Right forelimb (tissue), 1 donor: ENCODE measurements around the gene TEC.
"Not testable (repeated sequence)": the region's sequence is repeated elsewhere in the genome, so short reads cannot be mapped to it uniquely, and the experiment has no call there.

Experiments
- DNase-seq: peaks from one replicate; pipeline ENCODE4 v3.0.0-alpha.2; 2018

Gene TEC

DNA sequence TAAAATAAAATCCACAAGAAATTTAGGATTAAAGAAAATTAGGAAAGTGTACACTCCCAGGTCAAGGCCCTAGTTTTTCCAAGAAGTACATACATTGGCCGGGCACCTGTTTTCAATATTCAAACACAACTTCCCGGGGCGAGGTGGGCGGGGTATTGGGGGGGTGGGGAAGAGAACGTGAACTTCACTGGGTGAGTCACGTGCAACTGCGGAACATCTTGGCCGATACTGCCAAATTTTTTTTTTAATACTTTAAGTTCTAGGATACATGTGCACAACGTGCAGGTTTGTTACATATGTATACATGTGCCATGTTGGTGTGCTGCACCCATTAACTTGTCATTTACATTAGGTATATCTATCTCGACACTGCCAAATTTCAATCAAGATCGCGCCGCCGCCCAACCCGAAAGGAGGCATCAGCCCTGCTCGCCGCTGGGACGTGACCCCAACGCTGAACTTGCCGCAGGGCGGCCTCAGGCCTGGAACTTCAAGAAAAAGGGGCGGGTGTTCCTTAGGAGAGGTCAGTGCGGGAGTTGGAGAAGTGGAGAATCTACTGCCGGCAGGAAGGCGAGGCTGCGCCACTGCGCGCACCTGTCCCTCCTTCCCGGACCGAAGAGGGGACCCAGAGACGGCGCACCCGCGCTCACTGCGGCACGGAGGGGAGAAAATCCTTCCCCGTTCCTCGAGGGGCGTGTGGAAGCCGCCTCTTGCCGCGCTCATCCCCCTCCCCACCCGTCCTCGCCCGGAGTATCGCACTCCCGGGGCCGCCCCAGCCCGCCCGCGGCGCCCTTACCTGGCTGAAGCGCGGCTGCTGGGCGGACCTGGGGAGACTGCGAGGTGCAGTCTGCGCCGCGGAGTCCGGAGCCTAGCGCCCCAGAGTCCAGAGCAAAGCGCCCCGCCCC, at the start of gene TEC:
TEC (minus strand) TSS at position 883 of the 905 bp plus-strand sequence. CDS start 41,224 bp downstream, outside the sequence.
- peak; percentile 51 for DNase-seq

DNA sequence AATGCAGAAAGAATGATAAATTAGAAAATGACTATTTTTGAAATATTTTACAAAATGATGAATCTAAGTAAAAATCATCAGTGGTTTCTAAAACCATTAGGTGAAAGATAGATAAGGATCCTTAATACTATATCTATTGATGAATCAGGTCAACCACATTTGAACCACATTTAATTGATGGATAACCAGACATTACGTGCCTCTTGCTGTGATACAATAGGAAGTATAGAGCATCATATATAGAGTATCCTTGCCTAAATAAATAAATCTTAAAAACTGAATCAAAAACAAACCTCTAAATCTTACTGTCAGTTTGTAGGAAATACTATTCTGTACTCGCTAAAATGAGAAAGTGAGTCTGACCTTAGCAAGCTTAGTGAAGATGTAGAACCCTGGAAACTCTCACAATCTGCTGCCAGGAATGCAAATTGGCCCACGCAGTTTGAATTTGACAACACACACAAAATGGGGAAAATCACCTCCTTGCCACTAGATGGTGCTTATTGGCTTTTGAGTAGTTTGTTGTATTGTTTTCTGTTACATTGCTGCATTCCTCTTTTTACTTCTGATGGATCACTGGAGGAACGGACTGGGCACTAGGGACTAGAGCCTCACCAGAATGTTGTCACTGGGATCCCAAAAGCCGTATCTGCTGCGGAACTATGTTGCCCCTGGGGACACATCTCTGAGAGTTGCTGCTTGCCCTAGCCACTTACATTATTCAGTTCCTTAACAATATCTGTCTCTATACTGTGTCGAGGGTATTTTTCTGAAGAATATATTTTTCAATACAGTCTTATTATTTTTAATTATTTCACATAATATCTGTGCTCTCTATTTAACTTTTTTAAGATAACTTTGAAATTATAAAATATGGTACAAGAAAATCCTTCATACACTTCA, 46.3 kb upstream of the TEC start:
- no peak for DNase-seq

GRCh38 chr4:48314746-48315145, 45.1 kb upstream of the TEC start:
- not testable (repeated sequence) for DNase-seq

GRCh38 chr4:48311896-48312295, 42.3 kb upstream of the TEC start:
- DNase-seq, result no peak

GRCh38 chr4:48308901-48309300, 39.3 kb upstream of the TEC start:
- no peak for DNase-seq

DNA sequence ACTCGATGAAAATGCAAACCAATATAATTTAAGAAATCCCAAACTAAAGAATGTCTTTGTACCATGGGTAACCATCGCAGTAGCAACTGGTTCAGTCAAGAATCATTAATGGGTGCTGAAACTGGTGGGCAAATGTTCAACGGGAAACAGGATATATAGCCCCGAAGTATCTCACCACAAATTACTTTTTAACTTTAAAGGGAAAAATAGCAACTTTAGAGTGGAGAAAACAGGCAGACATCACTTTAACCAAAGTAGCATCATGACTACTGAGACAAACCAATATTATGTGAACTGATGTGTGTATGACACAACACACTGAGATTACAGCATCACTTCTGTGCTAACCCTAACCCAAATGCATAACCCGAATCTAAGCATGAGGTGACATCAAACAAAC, 37.9 kb upstream of the TEC start:
- DNase-seq, result no peak

DNA sequence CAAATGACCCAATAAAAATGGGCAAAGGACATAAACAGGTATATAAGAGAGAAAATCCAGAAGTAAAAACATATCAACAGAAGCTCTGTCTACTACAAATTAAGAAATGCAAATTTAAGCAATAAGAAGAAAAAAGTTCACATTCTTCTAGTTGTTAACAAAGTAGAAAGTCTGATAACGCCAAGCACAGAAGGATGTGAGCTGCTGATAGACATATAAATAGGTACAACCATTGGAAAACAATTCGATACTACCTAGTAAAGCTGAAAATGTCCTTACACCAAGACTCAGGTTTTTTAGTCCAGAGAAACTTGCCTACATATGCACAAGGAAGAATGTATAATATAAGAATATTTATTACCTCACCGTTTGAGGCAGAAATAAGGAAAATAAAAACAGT, 35.9 kb upstream of the TEC start:
- no peak for DNase-seq

DNA sequence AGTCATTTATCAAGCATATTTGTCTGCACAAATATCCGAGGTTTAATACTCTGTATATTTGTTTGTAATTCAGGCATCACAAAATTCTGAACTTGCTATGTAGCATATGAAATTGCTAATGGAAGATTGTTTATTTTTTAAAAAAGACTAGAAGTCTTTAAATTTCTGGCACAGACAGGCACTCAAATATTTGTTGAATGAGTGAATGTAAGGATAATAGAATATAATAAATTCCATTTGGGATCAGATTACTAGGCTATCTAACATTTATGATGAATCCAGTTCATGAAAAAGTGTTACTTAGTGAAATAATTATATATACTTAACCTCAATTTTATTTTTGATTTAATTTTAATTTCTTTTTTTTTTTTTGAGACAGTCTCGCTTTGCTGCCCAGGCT, 30.4 kb upstream of the TEC start:
- no peak for DNase-seq

- DNase-seq, result no peak
Measured at GRCh38 chr4:48299560-48299959, 29.9 kb upstream of the TEC start.

- DNase-seq, result no peak
Measured at GRCh38 chr4:48297256-48297846, 27.7 kb upstream of the TEC start.

DNA sequence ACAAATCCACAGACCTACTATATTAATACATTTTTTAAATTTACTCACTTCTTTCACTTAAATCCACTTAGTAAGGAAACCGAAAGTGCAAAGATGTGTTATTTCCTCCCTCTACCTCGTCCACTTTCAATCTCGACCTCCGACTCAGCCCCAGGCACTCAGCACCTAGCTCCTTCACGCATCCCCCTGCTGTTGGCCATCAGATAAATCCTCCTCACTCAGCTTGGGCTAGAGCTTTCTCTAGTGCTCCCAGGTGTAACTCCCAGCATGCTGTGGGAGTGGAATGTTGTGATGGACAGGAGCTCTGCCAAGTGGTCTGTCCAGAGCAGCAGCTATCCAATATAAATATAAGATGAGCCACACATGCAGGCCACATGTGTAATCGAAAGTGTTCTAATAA, 26.7 kb upstream of the TEC start:
- DNase-seq, result no peak

DNA sequence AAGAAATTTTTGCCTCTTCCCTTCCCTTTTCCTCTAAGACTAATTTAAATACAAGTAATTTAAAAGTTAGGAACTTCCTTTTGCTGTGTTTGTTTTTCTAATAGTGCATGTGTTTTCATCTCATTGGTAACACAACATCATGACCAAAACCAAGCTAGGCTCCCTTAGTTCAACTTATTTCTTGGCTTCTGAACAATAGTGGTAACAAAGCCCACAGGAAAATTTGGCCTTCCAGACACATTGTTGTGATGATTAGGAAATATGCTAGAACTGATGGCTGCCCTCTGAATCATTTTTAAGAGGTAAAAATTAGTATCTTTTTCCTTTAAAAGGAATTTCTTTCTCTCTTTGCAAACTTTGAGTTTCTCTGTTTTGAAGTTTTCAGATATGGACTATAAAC, 25.5 kb upstream of the TEC start:
- DNase-seq, result no peak

DNA sequence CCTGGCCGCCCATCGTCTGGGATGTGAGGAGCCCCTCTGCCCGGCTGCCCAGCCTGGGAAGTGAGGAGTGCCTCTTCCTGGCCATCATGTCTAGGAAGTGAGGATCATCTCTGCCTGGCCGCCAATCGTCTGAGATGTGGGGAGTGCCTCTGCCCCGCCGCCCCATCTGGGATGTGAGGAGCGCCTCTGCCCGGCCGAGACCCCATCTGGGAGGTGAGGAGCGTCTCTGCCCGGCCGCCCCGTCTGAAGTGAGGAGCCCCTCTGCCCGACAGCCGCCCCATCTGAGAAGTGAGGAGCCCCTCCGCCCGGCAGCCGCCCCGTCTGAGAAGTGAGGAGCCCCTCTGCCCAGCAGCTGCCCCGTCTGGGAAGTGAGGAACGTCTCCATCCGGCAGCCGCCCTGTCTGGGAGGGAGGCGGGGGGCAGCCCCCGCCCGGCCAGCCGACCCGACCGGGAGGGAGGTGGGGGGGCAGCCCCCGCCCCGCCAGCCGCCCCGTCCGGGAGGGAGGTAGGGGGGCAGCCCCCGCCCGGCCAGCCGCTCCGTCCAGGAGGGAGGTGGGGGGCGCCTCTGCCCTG, 22.7 kb upstream of the TEC start:
- not testable (repeated sequence) for DNase-seq

DNA sequence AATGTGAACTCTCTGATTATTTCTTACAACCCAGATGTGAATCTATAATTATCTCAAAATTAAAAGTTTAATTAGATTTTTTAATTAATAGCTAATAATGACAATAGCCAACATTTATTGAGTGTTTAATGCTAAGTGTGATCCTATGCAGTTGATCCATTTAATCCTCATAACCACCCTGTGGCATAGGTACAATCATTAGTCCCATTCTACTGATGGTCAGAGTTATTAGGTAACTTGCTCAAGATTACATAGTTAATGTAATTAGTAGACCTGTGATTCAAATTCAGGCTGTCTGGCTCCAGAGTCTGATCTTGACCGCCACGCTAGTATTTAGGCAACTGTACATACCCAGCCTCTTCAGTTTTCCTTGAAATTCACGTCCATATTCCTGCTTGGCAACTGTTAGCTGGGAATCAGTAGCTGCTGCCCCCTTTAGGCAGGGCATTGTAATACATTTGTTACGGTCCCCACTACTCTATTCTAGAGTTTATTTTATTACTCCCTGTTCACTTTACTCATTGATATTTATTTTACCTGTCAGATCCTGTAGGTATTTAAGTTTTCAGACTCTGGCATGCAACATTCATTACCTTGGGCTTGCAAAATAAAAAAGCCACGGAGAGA, 20.6 kb upstream of the TEC start:
- no peak for DNase-seq

DNA sequence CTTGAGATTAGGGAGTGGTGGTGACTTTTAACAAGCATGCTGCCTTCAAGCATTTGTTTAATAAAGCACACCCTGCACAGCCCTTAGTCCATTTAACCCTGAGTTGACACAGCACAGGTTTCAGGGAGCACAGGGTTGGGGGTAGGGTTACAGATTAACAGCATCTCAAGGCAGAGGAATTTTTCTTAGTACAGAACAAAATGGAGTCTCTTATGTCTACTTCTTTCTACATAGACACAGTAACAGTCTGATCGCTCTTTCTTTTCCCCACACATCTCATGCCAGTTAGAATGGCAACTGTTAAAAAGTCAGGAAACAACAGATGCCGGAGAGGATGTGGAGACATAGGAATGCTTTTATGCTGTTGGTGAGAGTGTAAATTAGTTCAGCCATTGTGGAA, 16.4 kb upstream of the TEC start:
- DNase-seq, result not testable (repeated sequence)

DNA sequence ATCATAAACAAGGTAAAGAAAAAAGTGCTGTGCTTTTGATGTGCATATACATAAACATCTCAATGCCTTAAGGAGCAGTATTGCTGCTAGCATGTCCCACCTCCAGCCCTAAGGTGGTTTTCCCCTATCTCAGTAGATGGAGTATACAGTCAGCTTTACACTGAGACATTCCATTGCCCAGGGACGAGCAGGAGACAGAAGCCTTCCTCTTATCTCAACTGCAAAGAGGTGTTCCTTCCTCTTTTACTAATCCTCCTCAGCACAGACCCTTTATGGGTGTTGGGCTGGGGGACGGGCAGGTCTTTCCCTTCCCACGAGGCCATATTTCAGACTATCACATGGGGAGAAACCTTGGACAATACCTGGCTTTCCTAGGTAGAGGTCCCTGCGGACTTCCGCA, 16.0 kb upstream of the TEC start:
- DNase-seq, result not testable (repeated sequence)

DNA sequence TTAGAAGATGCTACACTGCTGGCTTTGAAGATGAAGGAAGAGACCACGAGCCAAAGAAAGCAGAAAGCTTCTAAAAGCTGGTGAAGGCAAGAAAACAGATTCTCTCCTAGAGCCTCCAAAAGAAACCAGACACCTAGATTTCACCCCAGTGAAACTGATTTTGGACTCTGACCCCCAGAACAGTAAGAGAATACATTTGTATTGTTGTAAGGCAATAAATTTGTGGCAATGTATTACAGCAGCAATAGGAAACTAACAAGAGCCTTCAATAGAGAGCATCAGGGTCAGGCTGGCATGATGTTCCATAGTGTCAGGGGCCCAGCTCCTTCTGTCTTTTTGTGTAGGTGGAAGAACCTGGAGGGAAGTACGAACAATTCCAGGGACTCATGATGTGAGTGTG, 6.0 kb upstream of the TEC start:
- DNase-seq, result no peak

DNA sequence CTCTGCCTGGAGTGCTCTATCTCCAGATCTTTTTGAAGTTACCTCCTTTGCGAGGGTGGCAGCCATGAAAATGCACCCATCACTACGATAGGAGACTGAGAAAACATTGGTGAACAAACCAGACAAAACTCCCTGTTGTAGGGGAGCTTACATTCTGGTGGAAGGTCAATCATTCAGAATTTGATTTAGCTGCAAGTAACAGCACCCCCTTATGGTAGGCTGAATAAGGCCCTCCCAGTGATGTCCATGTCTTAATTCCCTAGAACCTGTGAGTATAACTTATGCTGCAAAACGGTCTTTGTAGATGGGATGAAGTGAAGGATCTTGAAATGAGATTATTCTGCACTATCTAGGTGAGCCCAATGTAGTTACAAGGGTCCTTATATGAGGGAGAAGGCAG, 5.6 kb upstream of the TEC start:
- DNase-seq, result no peak

GRCh38 chr4:48271626-48272025, 2.0 kb upstream of the TEC start:
- no peak for DNase-seq

- DNase-seq, result no peak
Measured at GRCh38 chr4:48270951-48271473, 1.4 kb upstream of the TEC start.

DNA sequence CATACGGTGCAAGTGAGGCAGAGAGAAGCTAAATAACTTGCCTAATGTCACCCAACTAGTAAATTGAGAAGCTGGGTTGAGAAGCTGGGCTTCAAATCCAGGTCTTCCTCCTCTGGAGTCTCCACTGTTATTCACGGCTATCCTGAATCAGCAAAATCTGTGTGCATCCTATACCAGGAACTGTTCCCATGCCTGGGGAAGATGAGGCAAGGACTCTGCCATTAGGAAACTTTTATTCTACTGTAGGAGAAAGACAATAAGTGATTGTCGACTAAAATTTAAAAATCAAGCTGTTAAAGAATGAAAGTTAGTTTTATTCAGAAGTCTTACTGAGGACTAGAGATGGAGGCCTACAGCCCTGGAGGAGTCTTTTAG, 872 bp upstream of the TEC start:
- no peak for DNase-seq

- DNase-seq, result peak; percentile 80
Measured at GRCh38 chr4:48269861-48270522, 354 bp upstream of the TEC start.
